GM18951 (cell line): ENCODE results near the gene ISL1.

Experiments used
- POLR2A ChIP-seq: IDR thresholded peaks from 4 replicates; pipeline ENCODE4 v1.6.1; 2011; ENCODE audit warnings: mild to moderate bottlenecking; ENCODE audit not compliant: insufficient read length, insufficient read depth; ENCODE audit errors: extremely low read depth
- in situ Hi-C: fragments of 300-500 bp; cut with MboI; formaldehyde crosslinking; loops from one replicate; pipeline ENCODE4 v1.12.0; 2022; ENCODE audit warnings: low sequenced_read_pairs, mixed read lengths, inconsistent platforms; ENCODE audit not compliant: unreplicated experiment

Gene ISL1

DNA sequence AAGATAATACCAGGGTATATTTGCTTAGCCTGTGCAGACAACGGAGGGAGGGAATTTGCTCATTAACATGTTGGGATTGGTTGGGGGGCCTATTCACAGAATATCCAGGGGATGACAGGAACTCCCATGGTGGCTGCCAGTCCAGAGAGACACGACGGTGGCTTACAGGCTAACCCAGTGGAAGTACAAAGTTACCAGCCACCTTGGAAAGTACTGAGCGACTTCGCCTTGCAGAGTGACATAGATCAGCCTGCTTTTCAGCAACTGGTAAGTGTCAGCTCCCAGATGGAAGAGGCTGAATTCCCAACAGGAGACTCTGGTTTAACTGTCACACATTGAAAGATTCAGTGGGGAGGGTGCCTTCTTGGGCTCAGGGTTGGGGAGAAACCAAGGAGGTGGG, 7.9 kb downstream of the ISL1 start:
- in situ Hi-C loops: no loop called here
- TF ChIP-seq POLR2A: no peak

DNA sequence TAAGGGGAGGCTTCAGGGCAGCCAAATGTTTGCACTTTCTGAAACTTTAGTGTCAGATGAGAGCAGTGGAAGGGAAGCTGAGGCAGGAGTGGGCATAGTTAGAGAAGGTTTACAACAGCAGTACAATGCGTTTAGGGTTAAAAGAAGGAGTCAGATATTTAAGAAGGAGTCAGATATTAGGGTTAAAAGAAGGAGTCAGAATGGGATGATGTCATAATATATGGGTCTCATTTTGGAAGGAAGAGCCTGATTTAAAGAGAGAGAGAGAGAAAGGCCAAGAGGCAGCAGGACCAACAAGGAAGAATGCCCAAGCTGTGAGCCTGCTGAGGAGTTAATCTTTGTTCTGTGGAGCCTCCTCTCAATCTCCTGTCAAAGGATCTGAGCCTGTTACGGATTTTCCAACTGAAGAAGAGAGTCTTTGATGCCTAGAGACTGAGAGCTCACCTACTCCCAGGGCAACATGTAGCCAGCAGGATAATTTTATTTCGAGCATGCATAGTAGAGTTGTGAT, 9.5 kb downstream of the ISL1 start:
- in situ Hi-C loops: no loop called here
- no peak for TF ChIP-seq POLR2A

DNA sequence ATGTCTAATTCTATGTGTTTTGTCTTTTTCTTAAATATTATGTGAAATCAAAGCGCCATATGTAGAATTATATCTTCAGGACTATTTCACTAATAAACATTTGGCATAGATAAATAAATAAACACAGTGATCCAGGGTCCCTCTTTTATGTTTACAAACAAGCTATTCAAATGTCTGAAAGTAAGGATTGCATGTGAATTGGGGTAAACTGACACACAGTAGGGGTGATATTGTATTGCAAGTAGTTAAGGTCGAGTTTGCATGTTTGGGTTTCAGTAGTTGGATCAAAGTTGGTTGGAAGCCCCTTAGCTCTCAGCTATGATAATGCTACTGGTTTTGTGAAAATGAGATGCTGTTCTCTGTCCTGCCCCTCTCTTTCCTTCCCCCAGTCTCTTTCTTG, 11.4 kb downstream of the ISL1 start:
- in situ Hi-C loops: no loop called here
- no peak for TF ChIP-seq POLR2A

DNA sequence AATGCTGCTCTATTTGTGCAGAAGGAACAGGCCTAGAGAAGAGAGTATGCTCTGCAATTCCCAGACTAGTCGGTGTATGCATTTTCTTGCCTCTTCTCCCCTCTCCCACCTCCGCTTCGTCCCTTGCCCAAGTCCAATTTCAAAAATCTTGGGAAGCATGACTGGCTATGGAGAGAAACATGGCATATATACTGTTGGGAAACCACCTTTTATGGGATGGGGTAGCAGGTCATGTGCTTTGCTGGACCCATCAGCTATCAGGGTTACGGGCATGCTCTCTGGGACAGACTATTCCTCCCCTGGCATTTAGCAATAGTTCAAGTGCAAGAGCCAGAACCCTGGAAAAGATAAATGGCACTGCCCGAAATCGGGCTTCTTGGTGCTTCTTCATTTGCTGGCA, 12.0 kb downstream of the ISL1 start:
- TF ChIP-seq POLR2A: no peak
- in situ Hi-C loops: no loop called here

DNA sequence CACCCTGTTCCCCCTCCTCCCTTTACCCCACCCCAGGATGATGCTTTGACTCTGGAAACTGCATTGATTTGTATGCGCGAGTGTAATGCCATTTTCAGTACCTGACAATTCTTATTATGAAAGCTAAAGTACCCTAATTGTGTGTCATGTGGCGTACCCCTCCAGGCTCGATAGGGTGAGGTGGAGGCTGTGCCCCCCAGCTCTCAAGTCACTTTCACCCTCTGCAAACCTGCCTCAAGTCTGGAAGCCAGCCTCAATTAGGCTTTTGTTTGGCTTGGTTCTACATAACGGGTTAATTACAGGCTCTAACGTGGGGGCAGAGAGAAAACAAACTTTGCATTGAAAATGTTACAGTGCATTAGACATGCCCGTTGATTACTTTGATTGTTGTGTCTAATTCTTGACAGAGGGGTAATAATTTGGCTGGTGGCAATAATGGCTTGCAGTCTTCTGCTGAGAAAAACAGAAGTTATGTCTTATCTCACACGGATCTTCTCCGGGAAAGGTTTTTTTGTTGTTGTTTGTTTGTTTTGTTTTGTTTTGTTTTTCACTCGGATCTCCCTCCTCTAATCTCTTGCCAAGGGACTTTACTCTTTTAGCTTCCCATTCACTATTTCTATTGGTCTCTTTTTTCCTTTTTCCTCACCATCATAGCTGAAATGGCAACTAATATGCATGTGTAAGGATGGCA, 12.6 kb downstream of the ISL1 start:
- in situ Hi-C loops: no loop called here
- no peak for TF ChIP-seq POLR2A

DNA sequence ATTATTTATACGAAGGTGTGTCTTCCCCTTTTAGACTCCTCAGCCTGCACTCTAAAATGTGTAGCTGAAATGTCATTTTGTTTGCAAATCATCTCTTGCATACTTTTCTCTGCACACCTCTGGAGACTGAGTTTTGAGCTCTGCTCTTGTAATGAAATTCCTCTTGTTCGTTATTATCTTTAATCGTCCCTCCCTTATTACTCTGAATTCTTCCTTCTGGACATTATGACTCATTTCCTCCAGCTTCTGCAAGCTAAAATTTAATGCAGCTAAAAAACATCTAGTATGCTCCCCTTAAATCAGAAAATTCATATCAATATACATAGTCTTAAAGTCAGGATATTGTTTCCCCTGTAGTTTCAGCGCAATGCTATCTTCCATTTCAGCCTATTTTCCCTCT, 13.5 kb downstream of the ISL1 start:
- in situ Hi-C loops: no loop called here

DNA sequence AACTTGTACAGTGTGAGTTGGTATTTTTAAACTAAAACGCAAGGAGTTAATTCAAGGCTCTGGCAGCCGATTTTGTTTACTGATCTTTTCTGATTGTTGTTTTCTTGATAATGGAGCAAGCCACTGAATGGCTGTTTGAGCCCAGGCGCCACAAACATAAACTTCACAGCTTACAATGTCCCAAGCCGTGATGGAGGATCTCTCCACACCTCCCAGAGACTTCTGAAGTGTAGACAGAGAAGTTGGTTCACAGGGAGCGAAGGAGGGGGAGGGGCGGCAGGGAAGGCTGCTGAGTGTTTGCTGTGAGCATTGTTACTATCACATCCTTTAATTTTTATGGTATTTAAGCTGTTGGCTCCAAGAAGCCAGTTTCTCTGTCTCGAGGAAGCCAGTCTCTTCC, 14.7 kb downstream of the ISL1 start:
- TF ChIP-seq POLR2A: no peak
- in situ Hi-C loops: no loop called here

More for the DNA sequence above, 13.5 kb downstream of the ISL1 start:
- TF ChIP-seq POLR2A: no peak

DNA sequence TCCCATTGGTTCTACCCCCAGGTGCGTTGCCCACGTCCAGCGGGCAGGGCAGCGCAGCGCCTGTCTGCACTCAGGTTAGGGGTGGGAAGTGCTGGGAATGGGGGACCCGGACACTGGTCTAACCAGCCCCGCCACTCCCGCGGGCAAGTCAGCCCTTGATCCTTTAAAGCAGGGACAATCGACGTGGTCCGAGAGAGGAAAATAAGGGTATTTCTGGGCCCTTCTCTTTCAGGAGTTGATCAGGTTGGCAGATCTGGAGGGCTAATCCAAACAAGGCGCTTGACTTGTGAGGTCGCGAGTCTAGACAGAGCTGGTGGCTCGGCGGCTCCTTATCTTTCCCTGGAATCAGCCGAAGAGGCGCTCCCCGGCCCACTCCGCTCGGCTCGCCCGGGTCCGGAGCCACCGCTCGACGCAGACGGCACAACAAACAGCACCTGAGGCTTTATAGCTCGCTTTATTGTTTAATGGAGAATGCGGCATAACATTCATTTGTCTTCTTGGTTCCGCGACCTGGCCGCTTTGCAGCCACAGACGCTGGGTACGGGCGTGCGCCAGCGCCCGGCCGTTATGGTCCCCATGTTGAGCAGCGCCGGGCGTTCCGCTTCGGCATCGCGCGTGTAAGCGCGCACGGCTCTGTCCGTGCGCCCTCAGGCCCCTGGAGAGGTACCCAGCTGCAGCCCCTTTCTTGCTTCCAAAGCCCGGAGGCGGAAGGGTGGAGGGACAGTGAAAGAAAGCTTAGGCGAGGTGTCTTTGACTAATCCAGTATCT, 15.8 kb downstream of the ISL1 start:
- in situ Hi-C loops: no loop called here

DNA sequence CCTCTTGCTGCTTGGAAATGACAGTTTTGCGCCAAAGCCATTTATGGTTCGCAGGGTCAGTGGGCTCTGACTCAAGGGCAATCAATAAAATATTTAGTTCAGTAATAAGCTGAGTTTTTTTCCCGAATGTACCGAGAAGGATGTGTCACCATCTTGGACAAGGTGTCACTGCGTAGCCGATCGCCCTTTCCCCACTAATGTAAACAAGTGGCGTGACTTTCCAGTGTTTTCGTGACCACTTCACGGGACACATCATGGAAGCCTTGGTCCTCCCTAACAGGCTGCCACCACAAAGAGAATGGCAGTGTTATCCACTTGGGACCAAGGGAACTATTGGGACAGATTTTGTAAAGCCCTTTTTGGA, 16.4 kb downstream of the ISL1 start:
- TF ChIP-seq POLR2A: no peak
- in situ Hi-C loops: no loop called here

More for the DNA sequence above, 15.8 kb downstream of the ISL1 start:
- no peak for TF ChIP-seq POLR2A

DNA sequence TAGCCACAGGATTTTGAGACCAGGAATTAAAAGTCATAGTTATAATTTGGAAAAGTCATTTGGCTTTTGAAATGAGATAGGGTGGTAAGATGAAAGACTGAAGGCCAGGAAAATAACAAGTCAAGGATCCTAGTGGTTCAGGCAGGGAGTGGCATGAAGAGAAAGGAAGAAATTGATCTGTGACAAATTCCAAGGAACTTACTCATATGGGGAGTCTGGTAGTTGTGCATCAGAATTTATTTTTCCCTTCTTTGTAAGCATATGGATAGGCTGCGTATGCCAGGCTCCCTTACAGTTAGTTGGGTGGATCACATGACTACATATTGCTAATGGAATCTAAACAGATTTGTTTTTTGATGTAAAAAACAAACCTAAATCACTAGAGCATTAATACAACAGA, 21.0 kb downstream of the ISL1 start:
- no peak for TF ChIP-seq POLR2A
- in situ Hi-C loops: no loop called here

DNA sequence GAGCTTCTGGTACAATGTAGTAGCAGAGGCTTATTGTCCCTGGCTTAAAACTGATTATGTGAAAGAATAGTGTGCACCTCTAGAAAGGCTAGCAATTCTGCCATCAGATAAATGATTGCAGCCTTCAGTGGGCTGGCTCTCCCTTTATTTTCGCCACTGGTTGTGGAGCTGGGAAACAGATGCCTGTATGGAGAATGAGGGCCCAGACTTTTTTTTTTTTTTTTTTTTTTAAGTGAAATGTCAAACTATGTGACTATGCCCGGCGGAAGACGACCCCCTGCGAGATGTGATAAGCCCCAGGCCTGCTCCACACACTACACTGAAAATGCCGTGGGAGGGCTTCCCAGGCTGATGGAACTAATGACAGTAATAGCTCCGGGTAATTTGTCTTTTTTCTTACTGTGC, 28.7 kb downstream of the ISL1 start:
- TF ChIP-seq POLR2A: no peak
- in situ Hi-C loops: no loop called here

DNA sequence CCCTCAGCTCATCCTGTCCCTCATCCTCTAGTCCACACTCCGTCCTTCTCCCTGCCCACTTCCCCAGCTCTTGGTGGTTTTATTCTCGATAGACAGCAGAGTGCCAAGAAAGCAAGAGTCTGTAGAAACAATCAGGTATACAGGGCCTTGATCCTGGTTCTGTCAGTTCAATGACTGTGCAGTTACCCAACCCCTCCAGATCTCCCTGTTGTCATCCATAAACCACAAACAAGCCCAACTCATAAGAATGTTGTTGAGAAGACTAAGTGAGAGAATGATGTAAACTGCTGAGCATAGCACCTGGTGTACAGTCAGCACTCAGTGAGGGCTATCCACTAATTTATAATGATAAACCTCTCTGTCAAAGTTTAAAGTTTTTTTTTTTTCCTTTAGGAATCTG, 31.3 kb downstream of the ISL1 start:
- no peak for TF ChIP-seq POLR2A
- in situ Hi-C loops: no loop called here

DNA sequence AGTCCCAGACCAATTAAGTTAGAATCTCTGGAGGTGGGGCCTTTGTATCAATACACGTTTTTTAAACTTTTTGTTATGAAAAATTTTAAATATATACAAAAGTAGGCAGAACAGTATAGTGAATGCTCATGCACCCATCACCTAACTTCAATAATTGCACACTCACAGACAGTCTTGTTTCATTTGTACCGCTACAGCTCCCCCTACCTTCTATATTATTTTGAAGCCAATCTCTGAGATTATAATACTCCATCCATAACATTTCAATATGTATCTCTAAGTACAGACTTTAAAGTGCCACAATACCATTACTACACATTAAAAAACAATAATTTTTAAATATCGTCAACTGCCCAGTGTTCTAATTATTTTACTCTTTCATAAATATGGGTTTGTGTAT, 32.9 kb downstream of the ISL1 start:
- in situ Hi-C loops: no loop called here
- TF ChIP-seq POLR2A: no peak
